ENCODE data around the gene PARP6. TPM values are rescaled to one million over a fixed set of nuclear protein-coding genes. Genes with fewer than 3 reads are reported as not detected.

The PARP6 gene
- total and polyA plus RNA-seq, 2 donors (not counting 1 experiment from before 2014, with no cell fraction given) = 118 to 134 TPM

DNA sequence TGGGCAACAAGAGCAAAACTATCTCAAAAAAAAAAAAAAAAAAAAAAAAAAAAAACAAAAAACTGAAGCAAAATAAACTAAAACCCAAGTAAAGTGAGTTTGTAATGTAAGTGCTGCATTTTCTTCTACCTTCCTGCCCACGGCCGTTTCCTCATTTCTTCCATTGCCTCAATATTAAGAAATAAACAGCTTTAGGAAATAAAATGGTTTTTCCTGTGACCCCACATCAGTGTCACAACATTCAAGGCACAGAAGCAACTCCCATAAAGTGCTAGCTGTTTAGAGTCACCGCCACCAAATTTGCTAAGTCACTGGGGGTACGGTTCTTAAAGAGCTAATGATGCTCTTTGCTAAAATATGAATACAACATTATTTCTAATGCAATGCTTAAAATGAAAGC is 44.6 kb downstream of the PARP6 start:
- intact Hi-C loops (cut with micrococcal nuclease) = loop anchor here (1.0 to 5.0 kb wide), 6 partner anchors 28 to 555 kb away; partner anchors contain the start of genes ADPGK, BBS4, CELF6 and HIGD2B
- peak overlapping the region; percentile 90 for H3K4me2 ChIP-seq (replicated peaks; ENCODE audit: low read depth, low read length, poor library complexity, severe bottlenecking)
- TF ChIP-seq EZH2 (IDR thresholded peaks at IDR 0.05; ENCODE audit: borderline replicate concordance, insufficient read depth, low read depth, low read length, poor library complexity, severe bottlenecking) = no peak
- TF ChIP-seq, protein P1, sequence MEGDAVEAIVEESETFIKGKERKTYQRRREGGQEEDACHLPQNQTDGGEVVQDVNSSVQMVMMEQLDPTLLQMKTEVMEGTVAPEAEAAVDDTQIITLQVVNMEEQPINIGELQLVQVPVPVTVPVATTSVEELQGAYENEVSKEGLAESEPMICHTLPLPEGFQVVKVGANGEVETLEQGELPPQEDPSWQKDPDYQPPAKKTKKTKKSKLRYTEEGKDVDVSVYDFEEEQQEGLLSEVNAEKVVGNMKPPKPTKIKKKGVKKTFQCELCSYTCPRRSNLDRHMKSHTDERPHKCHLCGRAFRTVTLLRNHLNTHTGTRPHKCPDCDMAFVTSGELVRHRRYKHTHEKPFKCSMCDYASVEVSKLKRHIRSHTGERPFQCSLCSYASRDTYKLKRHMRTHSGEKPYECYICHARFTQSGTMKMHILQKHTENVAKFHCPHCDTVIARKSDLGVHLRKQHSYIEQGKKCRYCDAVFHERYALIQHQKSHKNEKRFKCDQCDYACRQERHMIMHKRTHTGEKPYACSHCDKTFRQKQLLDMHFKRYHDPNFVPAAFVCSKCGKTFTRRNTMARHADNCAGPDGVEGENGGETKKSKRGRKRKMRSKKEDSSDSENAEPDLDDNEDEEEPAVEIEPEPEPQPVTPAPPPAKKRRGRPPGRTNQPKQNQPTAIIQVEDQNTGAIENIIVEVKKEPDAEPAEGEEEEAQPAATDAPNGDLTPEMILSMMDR (IDR thresholded peaks at IDR 0.05) = no peak
- Mint-ChIP-seq H3K4me3 (peak overlapping the region; percentile 93), H3K27ac (peak overlapping the region; percentile 97), H3K27me3 (no peaks in the 10 kb centered on the region), H3K4me1 (peaks cover 62% of the 10 kb centered on the region), H3K9me3 (ENCODE audit: insufficient read depth) (no peaks in the 10 kb centered on the region)
- WGBS (ENCODE audit: insufficient coverage) = no CpG with 5 or more reads among the region's 4 CpGs
- peak overlapping the region; percentile 21 to 71 (median 39) for H3K4me3 ChIP-seq (ENCODE audit: control extremely low read depth in 1 of 5, extremely low read depth in 1 of 5, insufficient read depth in 1 of 5, low read depth in 2 of 5, low read length in 4 of 5)
- peak overlapping the region; percentile 17 for H2AFZ ChIP-seq (ENCODE audit: insufficient read depth, low read depth, low read length, poor library complexity, severe bottlenecking)
- POLR2A ChIA-PET = interaction anchor here (0.6 to 1.6 kb wide), 7 partner anchors 11 to 1420 kb away, joined by 3 to 13 read pairs (median 4); no protein-coding TSS in a partner anchor
- DNase-seq = no peak
- CTCF ChIA-PET = interaction anchor here (1.1 to 6.8 kb wide), 11 partner anchors 13 to 113 kb away, joined by 4 to 87 read pairs (median 6); partner anchors contain the start of genes GRAMD2A, MYO9A and SENP8
- H3K27ac ChIP-seq (ENCODE audit: low read length in 2 of 2) = peak overlapping the region; percentile 91 to 94
- no peak for ATAC-seq (ENCODE audit: low read depth)
- H3K9me3 ChIP-seq (ENCODE audit: control extremely low read depth in 1 of 3, control insufficient read depth in 2 of 3, insufficient read depth in 1 of 3, low read length in 2 of 3) = no peaks in the 10 kb centered on the region
- H4K20me1 ChIP-seq (ENCODE audit: control insufficient read depth, insufficient read depth, low read length, poor library complexity, severe bottlenecking) = peaks cover 64% of the 10 kb centered on the region
- peaks cover 44 to 55% of the 10 kb centered on the region in 2 donors for H3K4me1 ChIP-seq (ENCODE audit: control insufficient read depth in 2 of 2, insufficient read depth in 2 of 2, low read length in 2 of 2)
- H3K79me2 ChIP-seq (ENCODE audit: control insufficient read depth, insufficient read depth, low read length) = peaks cover 58% of the 10 kb centered on the region
- H3K9ac ChIP-seq (ENCODE audit: low read length) = peak overlapping the region; percentile 53
- peaks cover 2 to 14% of the 10 kb centered on the region in 2 experiments for H3K36me3 ChIP-seq (replicated peaks in 1 of 2; ENCODE audit: control extremely low read depth in 1 of 2, control insufficient read depth in 1 of 2, extremely low read depth in 1 of 2, insufficient read depth in 2 of 2, low read length in 1 of 2)
- H3K27me3 ChIP-seq (replicated peaks in 1 of 4; ENCODE audit: control extremely low read depth in 1 of 4, control insufficient read depth in 3 of 4, insufficient read depth in 4 of 4, low read length in 3 of 4) = no peaks in the 10 kb centered on the region

DNA sequence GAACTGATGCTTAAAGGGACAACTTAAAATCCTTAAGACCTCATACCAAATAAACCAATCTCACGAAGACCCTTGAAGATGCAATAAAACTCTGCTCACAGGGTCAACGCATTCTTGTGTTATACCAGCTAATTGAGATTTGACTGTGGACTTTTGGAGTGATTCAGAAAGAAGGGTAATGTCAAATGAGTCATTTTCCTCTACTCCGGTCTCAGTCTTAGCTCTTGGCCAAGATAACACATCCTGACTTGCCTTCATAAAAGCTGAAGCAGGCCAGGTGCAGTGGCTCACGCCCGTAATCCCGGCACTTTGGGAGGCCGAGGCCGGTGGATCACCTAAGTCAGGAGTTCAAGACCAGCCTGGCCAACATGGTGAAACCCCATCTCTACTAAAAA is 45.2 kb downstream of the PARP6 start:
- peaks cover 64% of the 10 kb centered on the region for H3K79me2 ChIP-seq (ENCODE audit: control insufficient read depth, insufficient read depth, low read length)
- intact Hi-C loops (cut with micrococcal nuclease) = loop anchor here (5.0 kb wide), 2 partner anchors 95 to 555 kb away; partner anchors contain the start of genes ADPGK and CELF6
- H3K4me1 ChIP-seq (ENCODE audit: control insufficient read depth in 2 of 2, insufficient read depth in 2 of 2, low read length in 2 of 2) = peaks cover 44 to 60% of the 10 kb centered on the region in 2 donors
- Mint-ChIP-seq H3K27me3 (no peaks in the 10 kb centered on the region), H3K27ac (peak overlapping the region; percentile 92), H3K4me3 (peak overlapping the region; percentile 85), H3K9me3 (ENCODE audit: insufficient read depth) (no peaks in the 10 kb centered on the region), H3K4me1 (peaks cover 66% of the 10 kb centered on the region)
- DNase-seq = no peak
- H4K20me1 ChIP-seq (ENCODE audit: control insufficient read depth, insufficient read depth, low read length, poor library complexity, severe bottlenecking) = peaks cover 69% of the 10 kb centered on the region
- no peaks in the 10 kb centered on the region for H3K9me3 ChIP-seq (ENCODE audit: control extremely low read depth in 1 of 3, control insufficient read depth in 2 of 3, insufficient read depth in 1 of 3, low read length in 2 of 3)
- no peak overlapping the region for H2AFZ ChIP-seq (ENCODE audit: insufficient read depth, low read depth, low read length, poor library complexity, severe bottlenecking)
- no peak for ATAC-seq (ENCODE audit: low read depth)
- WGBS (ENCODE audit: insufficient coverage) = 71% methylated on average over 4 of the region's 8 CpGs
- ChIA-PET CTCF (interaction anchor here (0.8 to 6.8 kb wide), 18 partner anchors 10 to 306 kb away, joined by 3 to 87 read pairs (median 4); partner anchors contain the start of genes GRAMD2A, MYO9A and SENP8), POLR2A (interaction anchor here (0.7 to 1.6 kb wide), 6 partner anchors 12 to 1421 kb away, joined by 3 to 13 read pairs (median 5); partner anchors contain the start of gene SENP8)
- peak overlapping the region; percentile 60 for H3K4me2 ChIP-seq (replicated peaks; ENCODE audit: low read depth, low read length, poor library complexity, severe bottlenecking)
- H3K27ac ChIP-seq (ENCODE audit: low read length in 2 of 2) = peak overlapping the region; percentile 3 to 67
- H3K9ac ChIP-seq (ENCODE audit: low read length) = peak overlapping the region; percentile 2
- H3K4me3 ChIP-seq (ENCODE audit: control extremely low read depth in 1 of 5, extremely low read depth in 1 of 5, insufficient read depth in 1 of 5, low read depth in 2 of 5, low read length in 4 of 5) = peak overlapping the region in 1 of 5 experiments; percentile 39
- TF ChIP-seq EZH2 (IDR thresholded peaks at IDR 0.05; ENCODE audit: borderline replicate concordance, insufficient read depth, low read depth, low read length, poor library complexity, severe bottlenecking) = no peak
- TF ChIP-seq, protein P1 (IDR thresholded peaks at IDR 0.05) = no peak
- H3K36me3 ChIP-seq (replicated peaks in 1 of 2; ENCODE audit: control extremely low read depth in 1 of 2, control insufficient read depth in 1 of 2, extremely low read depth in 1 of 2, insufficient read depth in 2 of 2, low read length in 1 of 2) = peaks cover 6 to 14% of the 10 kb centered on the region in 2 experiments
- no peaks in the 10 kb centered on the region for H3K27me3 ChIP-seq (replicated peaks in 1 of 4; ENCODE audit: control extremely low read depth in 1 of 4, control insufficient read depth in 3 of 4, insufficient read depth in 4 of 4, low read length in 3 of 4)

Data from B cell (primary cell).